22Rv1 (cell line): ENCODE measurements around the gene FBXO28.

Experiments used
- CTCF ChIP-seq: fragments of 450-650 bp; IDR thresholded peaks from 2 replicates; pipeline ENCODE4 v1.5.1; 2017; ENCODE audit warnings: mild to moderate bottlenecking
- ZFX ChIP-seq: fragments of 450-650 bp; IDR thresholded peaks from 2 replicates; pipeline ENCODE4 v1.6.1; 2017; ENCODE audit warnings: antibody characterized with exemption, borderline replicate concordance

- no peak for TF ChIP-seq CTCF
- TF ChIP-seq ZFX = no peak
These were observed 4.8 kb downstream of the FBXO28 start for GRCh38 chr1:224118688-224119087.
